Measurements from ENCODE around the gene CPSF4.
"Not testable (repeated sequence)": the region's sequence is repeated elsewhere in the genome, so short reads cannot be mapped to it uniquely, and the experiment has no call there.

The CPSF4 gene

DNA sequence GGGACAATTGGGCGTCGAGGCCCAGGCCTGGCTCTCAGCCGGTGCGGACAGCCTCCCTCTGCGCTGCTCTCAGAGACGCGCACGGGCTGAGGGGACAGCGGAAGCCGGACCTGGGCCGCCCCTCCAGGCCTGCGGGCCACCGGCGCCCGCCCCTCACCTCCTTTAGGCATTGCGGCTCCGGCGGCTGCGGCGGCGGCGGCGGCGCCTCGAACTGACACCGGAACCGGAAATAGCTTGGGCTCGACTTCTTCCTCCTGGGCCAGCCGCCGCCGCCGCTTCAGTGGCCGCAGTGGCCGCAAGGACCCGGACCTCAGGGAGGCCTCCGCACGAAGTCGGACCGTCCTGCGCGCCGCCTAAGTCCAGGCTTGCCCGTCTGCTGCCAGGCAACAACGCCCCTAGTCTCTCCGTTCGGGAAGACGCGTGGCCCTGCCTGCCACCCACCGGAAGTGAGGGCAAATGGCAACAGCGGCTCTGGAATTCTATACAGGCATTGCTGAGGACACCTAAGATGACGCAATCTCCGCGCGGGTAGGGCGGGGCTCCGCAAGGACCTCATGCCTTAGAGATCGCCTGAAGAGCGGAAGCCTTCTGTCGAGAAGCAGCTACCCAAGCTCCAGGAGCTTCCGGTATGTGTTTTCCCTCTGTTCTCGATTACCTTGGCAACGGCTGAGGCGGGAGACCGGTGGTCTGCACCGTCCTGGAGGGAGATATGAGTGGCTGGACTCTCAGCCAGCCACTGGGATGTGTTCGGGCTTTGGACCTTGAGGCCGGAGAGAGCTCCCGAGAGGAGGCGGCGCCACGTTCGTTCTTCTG is 30.2 kb upstream of the CPSF4 start, which contains the start of the genes BUD31 and PDAP1:
Gene BUD31, plus strand, starts transcription at position 591 of the 813 bp plus-strand sequence. CDS start 2,124 bp downstream, outside the sequence.
Gene PDAP1, minus strand, starts transcription at position 219 of the 813 bp plus-strand sequence. Its CDS starts 49 bp downstream, at position 170.
- peak; percentile 75 for DNase-seq (ENCODE audit: low read depth)

DNA sequence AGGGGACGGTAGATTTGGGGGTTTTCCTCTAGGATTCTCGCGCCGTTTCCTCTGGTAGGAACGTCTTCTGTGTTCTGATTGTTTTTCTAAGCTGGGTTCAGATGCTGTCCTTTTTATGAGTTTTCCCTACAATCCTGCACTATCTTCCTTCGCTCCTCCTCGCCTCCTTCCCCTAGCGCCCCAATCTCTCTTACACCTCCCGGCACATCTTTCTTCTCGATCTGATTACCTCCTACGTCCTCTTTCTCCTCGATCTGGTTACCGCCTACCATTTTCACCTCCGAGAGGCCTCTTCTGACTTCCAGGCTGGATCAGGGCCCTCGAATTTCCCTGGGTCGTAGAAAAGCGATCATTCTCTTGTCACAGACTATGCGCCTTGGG is 29.6 kb upstream of the CPSF4 start:
- no peak for DNase-seq (ENCODE audit: low read depth)

DNA sequence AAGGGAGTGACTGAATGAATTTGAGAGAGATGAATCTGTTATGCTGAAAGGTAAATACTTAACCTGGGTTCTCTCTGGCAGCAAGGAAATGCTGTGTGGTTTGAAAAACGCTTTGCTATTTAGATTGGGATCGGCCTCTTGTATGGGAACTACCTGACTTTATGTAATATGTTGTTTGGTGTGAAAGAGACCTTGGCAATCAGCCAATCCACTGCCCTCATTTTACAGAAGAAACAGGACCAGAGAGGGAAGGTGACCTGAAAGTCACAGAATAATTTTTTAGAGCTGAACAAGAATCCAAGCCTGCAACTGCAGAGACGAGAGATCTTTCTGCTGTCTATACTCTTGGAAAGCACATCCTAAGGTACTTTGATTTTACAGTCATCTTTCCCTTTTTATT is 28.9 kb upstream of the CPSF4 start:
- DNase-seq (ENCODE audit: low read depth): no peak

DNA sequence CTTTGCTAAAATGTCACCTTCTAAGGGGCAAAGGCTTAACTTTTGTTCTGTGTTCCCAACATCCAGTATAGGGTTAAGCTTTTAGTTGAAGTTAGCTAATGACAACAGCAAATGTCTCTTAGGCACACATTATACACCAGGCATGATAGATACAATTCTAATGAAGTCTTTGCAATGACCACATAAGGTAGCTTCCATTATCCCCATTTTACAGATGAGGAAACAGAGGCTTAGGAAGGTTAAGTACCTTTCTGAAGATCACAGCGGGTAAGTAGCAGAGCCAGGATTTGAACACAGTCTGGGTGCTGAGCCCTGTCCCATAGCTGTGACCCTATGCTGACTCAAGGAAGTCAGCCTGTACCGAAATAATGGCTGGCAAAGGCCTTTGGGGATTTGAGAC is 28.1 kb upstream of the CPSF4 start:
- no peak for DNase-seq (ENCODE audit: low read depth)

DNA sequence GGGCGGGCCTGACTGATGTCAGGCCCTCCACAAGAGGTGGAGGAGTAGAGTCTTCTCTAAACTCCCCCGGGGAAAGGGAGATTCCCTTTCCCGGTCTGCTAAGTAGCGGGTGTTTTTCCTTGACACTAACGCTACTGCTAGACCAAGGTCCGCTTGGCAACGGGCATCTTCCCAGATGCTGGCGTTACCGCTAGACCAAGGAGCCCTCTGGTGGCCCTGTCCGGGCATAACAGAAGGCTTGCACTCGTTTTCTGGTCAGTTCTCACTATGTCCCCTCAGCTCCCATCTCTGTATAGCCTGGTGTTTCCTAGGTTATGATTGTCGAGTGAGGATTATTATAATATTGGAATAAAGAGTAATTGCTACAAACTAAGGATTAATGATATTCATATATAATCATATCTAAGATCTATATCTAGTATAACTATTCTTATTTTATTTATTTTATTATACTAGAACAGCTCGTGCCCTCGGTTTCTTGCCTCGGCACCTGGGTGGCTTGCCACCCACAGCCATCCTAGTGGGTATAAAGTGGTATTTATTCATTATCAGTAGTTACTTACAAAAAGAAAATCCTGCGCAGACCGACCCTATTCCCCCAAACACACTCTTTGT is 23.1 kb upstream of the CPSF4 start:
- not testable (repeated sequence) for DNase-seq (ENCODE audit: low read depth)

DNA sequence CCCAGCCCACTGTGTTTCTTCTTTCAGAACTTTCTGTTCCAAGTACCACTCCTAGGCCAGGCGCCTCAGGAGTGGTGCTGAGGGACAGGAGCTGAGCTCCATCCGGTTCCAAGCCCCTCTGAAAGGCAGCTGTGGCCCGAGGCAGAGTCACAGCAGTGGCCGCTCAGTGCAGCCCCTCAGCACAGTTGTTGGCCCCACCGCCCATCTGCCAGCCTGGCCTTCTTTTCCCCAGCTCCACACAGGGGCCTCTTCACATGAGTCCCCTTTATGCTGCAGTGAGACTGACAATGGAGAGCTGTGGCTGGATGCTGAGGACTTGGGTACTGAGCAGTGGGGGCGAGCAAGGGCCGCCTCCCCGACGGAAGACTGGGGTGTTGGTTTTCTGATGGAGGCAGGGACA is 20.5 kb upstream of the CPSF4 start:
- DNase-seq (ENCODE audit: low read depth): no peak

DNA sequence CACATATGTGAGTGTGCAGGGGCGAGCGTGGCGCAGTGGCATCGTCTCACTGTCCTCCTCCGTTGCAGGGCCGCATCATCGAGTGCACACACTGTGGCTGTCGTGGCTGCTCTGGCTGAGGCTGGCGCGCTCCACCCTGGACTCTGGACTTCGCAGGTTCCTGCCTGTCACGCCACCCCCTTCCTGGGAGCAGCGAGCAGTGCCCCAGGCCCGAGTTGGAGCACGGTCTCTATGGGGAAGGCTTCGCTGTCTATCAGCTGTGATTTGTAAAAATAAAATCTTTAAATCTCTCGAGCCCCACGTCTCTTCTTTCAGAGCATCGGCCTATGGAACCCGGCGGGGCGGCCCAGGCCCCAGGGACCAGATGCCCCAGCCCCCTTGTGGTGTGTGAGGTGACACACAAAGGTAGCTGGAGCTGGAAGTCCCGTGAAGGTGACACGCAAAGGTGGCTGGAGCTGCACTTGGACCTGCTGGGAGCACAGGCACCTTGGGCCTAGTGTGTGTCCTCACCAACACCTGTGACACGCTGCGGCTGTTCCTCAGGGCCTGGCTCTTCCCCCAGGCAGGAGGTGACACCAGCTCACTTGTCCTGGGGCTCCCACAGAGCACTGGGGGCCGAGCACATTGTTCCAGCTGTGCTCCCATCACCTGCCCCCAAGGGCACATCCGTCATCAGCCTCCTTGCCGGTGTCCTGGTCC is 19.3 kb upstream of the CPSF4 start:
- DNase-seq (ENCODE audit: low read depth): no peak

DNA sequence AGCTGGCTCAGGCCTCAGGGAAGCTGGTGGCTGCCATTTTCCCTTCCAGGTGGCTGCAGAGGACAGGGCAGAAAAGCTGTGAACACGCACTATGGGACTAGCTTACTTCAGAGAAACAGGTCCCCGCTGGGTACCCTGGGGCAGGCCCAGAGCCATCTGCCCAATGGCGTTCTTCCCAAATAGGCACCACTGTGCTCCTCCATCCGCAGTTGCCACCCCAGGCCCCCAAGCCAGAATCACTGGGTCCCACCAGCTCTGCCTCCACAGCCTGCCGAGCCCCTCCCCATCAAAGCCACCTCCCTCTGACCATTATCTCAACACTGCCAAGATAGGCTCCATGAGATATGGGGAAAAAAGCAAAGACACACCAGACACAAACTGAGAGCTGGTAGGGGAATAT is 18.5 kb upstream of the CPSF4 start:
- DNase-seq (ENCODE audit: low read depth): no peak

DNA sequence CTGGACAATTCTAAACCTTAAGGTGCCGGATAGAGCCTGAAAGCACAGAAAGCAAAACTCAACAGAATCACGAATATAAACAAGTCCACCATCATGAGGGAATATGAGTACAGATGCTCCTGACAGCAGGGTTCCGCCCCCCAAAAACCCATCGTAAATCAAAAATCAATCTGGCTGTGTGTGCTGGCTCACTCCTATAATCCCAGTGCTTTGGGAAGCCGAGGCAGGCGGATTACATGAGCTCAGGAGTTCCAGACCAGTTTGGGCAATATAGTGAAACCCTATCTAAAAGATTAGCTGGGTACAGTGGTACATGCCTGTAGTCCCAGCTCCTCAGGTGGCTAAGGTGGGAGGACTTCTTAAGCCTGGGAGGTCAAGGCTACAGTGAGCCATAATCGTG is 17.8 kb upstream of the CPSF4 start:
- DNase-seq (ENCODE audit: low read depth): no peak

DNA sequence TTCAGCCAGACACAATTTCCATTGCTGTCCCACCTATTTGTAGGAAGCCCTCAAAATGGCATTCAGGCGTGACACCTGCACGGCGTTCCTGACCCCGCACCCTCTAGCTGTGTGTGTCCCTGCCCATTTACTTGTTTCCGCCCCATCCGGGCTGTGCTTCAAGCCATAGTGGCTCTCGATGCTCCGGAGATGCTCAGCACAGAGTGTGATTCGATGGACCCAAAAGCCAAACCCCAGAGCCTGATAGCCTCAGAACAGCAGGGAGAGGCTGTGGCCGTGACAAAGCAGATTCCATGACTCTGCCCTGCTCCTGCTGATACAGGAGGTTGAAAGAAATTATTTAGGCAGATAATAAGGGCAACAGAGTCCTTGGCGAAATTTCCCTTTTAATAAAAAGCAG is 16.6 kb upstream of the CPSF4 start:
- DNase-seq (ENCODE audit: low read depth): no peak

DNA sequence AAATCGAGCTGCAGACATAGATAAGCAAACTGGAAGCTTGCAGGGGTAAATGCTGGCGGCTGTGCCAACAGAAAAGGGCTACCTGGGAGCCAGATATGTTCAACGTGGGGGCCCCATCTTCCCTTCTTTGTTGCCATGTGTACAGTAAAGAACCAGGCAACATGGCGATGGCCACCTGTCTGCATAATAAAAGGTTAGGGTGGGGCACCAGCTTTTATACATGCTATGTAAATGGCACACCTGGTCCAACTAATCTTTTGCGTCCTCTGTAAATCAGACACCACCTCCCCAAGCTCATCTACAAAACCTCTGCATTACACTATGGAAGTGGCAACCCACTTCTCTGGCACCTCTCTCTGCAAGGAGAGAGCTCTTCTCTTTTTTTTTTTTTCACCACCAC is 16.1 kb upstream of the CPSF4 start:
- DNase-seq (ENCODE audit: low read depth): no peak

DNA sequence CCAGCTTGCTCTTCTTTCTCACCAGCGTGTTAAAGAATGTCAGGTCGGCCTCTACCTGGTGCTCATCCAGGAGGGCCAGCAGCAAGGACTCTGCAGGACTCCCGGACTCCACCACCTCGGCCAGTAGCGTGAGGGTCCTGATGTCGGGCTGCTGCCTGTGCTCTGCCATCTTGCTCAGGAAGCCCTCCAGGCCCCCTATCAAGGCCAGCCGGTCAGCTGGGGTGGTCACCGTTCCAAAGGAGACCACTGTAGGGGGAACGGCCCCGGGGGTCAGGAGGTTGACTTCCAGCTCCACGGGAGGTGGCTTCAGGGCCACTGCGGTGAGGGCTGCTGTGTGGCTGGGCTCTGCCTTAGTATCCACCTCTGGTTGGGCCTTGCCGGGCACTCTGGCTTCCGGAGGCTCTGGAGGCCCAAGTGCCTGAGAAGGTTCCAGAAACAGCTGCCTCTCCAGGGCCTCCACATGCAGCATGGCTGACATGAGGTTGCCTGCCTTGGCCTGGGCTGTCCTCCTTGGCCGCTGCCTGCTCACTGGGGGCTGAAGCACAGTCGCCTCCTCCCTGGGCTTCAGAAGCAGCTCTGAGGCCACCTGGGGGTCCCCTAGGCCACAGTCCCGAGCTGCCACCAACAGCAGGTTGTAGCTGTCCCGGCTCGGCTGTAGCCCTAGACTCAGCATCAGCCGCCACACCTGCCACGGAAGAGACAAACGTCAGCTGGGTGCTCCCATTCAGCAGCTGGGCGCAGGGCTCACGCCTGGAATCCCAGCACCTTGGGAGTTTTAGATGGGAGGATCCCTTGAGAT is 13.6 kb upstream of the CPSF4 start:
- DNase-seq (ENCODE audit: low read depth): no peak

DNA sequence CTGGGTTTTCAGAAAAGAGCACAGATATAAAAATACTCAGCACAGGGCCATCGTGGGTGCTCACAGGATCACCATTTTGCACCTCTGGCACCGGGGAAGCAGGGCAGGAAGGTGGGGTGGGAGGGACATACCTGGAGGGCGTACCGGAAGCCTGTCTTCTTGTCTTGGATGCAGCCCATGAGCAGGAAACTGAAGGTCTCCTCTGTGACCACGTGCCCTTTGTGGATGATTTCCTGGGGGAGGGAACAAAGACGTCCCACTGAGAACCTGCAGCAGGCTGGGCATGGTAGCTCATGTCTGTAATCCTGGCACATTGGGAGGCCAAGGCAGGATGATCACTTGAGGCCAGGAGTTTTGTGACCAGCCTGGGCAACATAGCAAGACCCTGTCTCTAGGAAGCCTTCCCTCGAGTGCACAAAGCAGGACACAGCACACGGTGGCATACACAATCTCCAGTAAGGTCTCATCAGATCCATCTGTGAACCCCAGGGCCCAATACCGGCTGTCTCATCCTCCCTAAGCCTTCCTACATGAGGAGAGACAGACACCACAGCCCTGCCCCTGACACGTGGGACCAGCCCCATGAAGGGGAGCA is 9.7 kb upstream of the CPSF4 start:
- no peak for DNase-seq (ENCODE audit: low read depth)

DNA sequence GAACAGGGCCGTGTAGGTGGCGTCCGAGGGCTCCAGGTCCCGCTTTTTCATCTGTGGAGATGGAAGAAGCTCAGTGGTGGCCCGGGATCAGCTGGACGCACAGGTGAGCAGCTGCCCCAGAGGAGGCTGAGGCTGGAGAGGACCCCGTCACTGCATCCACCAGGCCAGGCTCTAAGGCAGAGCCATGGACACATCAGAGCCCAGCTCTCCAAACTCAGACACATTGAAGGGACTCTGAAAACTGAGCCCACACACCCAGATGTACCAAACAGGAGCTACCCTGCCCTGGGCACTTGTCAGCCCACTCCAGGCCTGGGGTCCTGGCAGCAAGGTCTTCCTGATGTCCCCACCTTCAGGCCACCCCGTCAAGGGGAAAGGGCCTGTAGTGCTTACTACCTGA is 9.0 kb upstream of the CPSF4 start:
- DNase-seq (ENCODE audit: low read depth): no peak

DNA sequence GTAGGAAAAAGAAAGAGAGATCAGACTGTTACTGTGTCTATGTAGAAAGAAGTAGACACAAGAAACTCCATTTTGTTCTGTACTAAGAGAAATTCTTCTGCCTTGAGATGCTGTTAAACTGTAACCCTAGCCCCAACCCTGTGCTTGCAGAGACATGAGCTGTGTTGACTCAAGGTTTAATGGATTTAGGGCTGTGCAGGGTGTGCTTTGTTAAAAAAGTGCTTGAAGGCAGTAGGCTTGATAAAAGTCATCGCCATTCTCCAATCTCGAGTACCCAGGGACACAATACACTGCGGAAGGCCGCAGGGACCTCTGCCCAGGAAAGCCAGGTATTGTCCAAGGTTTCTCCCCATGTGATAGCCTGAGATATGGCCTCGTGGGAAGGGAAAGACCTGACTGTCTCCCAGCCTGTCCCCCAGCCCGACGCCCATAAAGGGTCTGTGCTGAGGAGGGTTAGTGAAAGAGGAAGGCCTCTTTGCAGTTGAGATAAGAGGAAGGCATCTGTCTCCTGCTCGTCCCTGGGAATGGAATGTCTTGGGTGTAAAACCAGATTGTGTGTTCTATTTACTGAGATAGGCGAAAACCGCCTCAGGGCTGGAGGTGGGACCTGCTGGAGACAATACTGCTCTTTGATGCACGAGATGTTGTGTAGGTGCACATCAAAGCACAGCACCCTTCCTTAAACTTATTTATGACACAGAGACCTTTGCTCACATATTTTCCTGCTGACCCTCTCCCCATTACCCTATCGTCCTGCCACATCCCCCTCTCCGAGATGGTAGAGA is 6.8 kb upstream of the CPSF4 start:
- not testable (repeated sequence) for DNase-seq (ENCODE audit: low read depth)

DNA sequence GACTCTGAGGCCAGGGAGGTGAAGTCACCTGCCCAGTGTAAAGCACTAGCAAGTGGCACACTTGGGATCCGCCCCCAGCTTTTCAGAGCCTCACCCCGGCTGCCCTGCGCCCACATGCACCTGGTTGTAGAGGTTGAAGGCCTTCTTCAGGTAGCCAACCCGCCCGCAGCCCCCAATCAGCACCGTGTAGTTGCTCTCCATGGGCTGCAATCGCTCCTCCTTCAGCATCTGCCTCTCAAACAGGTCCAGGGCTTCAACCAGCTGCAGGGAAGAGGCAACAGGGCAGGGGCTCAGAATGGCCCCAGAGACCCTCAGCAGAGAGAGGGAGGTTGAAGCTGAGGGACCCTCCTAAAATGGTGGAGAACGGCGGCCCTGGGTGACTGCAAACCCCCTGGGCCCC is 5.6 kb upstream of the CPSF4 start:
- DNase-seq (ENCODE audit: low read depth): no peak

DNA sequence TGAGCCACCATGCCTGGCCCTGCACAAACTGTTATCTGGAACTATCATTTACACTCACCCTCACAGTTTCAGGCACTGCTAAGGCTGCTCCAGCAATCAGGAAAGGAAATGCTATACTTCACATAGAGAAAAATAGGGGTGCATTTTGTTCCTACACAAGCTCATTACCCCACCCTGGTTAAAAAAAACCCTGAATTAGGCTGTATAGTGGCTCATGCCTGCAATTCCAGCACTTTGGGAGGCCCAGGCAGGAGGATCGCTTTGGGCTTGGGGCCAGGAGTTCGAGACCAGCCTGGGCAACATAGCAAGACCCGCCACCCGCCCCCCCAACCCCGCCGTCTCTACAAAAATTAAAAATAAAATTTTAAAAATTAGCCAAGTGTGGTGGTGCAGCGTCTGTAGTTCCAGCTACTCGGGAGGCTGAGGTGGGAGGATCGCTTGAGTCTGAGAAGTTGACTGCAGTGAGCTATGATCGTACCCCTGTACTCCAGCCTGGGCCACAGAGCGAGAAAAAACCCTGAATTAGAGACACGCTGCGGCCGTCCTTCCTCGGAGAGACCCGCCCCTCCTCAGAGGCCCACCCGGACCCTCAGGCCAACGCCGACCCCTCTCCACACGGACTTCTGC is 684 bp upstream of the CPSF4 start:
- no peak for DNase-seq (ENCODE audit: low read depth)

DNA sequence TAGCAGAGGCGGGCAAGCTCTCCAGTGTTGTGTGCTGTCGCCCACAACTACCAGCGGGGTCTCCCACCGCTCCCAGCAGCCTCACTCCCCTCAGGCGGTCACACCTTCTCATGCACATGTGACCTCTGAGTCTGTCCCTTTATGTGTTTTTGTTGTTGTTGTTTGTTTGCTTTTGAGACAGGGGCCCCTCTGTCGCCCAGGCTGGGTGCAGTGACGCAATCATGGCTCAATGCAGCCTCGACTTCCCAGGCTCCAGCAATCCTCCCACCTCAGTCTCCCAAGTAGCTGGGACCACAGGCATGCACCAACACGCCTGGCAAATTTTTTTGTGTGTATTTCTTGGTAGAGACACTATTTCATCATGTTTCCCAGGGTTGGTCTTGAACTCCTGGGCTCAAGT is 1.5 kb downstream of the CPSF4 start:
- no peak for DNase-seq (ENCODE audit: low read depth)

DNA sequence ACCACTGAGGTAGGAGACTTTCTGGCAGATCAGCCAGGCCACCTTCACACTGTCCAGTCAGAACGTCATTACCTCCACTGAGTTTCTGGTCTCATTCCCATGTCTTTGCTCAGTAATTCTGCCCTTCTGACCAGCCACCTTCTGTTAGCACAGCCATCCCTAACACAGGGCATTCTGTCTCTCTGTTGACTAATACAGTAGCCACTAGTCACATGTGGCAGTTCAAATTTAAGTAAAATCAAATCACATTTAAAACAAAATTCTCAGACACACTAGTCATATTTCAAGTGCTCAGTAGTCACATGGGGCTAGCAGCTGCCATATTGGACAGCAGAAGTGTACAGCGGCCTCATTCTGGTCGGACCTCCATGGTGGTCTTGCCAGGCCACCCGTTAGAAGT is 7.4 kb downstream of the CPSF4 start:
- DNase-seq (ENCODE audit: low read depth): no peak

DNA sequence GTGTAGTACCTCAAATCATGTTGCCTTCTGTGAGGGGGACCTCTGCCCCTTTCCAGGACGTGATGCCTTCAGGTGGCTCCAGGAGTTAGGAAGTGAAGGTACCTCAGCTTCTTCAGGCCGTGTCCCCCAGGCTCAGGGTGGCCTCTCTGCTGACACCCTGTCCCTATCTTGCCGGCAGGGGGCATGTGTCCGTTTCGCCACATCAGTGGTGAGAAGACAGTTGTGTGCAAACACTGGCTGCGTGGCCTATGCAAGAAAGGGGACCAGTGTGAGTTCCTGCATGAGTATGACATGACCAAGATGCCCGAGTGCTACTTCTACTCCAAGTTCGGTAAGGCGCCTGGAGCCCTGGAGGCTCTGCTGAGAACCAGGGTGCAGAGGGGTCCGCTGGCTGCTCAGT is 9.2 kb downstream of the CPSF4 start:
- DNase-seq (ENCODE audit: low read depth): no peak

DNA sequence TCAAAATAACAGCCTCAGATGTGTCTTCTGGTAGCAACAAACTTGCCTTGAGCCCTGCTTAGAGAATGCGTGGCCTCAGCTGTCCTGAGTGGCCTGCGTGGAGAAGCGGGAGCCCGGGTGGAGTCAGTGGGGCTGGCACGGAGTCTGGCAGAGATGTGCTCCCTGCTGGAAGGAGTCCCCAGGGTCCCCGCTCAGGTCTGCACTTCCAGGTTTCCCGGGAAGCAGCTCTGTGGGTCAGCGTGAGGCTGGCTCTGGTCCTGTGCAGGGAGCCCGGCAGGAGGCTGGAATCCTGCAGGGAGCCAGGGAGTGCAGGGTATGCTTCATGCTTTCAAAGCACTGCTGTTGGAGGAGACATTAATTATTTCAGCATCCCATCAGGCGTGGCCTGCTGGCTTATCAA is 10.1 kb downstream of the CPSF4 start:
- no peak for DNase-seq (ENCODE audit: low read depth)
